DMS79 (cell line): ENCODE results near the gene TSSK1B.
"Not testable (repeated sequence)": the region's sequence is repeated elsewhere in the genome, so short reads cannot be mapped to it uniquely, and the experiment has no call there.

Experiments
- DNase-seq: peaks from one replicate; lab custom pipeline; 2025; lab: John Stamatoyannopoulos, UW

TSSK1B gene

GRCh38 chr5:113397986-113398385 is 36.8 kb downstream of the TSSK1B start:
- DNase-seq, result not testable (repeated sequence)

DNA sequence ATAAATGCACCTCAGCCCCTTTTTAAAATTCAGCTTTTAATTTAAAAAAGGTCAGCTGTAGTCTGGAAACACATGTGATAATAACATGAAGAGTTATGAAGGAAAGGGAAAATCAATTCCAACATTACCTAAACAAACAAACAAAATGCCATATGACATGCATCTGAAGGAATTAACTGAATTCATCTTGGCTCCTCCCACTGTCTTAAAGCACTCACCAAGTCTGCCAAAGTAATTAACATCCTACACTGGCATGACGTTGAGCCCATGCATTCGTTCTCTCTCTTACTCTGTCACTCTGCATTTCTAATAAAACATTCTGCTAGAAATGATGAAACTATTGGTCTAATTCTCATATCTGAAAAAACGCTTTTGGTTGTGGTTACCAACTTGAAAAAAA is 37.7 kb downstream of the TSSK1B start:
- DNase-seq, result no peak

DNA sequence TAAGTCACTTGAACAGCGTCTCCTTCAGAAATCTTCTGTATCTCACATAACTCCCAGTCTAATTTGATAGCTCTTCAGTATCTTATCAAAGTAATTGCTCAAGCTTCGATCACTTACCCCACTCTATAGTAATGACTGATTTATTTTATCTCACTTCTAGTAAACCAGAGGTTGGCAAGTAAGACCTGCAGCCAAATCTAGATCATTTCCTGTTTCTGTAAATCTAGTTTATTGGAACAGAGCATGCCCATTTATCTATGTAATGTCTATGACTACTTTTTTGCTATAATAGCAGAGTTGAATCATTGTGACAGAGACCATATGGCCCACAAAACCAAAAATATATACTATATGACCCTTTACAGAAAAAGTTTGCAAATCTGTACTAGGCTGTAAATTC is 40.1 kb downstream of the TSSK1B start:
- no peak for DNase-seq

GRCh38 chr5:113390224-113390623 is 44.6 kb downstream of the TSSK1B start:
- DNase-seq, result no peak

DNA sequence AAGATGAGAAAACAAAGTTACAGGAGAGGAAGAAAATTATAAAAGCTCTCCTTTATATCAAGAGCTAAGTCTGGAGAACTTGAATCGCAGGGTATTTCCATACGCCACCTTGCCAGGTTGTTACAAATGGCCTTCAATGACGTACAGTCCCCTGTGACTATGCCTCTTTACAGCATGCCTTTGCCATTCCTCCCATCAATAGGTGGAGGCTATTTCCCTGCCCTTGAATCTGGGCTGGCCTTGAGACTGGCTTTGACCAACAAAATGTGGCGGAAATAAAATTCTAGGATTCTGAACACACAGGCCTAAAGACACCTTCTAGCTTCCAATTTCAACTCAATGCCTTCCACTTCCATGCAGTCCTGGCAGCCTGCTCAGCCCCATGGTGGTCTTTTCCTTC is 45.7 kb downstream of the TSSK1B start:
- no peak for DNase-seq

DNA sequence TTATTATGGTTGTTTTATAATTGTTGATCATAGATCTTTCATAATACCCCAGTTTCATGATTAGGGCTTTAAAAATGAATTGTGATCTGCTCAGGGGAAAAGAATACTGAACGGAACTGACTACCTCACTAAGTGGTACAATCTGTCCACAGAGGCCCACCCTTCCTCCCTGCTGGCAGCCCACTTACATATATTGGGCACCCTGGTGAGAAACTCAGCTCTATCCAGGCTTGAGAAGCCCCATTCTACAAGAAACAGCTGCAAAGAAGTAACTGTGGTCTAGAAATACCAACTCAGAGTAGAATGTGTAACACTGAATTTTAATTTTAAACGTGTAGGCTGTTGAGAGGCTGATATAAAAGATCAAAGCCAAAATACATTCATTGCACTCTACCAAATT is 46.9 kb downstream of the TSSK1B start:
- DNase-seq, result no peak

- no peak for DNase-seq
These were observed 50.0 kb downstream of the TSSK1B start for GRCh38 chr5:113384782-113385285.

DNA sequence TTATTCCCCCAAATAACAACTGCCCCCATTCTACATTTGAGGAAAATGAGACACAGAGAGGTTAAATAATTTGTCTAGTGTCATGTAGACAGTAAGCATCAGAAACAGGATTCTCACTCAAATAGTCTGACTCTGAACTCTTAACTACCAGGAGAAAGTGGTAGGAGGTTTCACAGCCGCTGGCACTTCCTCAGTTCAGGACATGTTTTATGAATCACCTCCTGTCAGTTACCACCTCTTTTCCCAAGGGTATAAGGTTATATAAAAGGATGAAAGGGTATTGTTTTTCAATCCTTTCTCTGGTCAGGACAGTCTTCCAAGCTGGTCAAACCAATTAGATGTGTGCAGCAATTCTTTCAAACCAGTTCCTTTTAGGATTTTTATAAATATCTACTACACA is 52.1 kb downstream of the TSSK1B start:
- no peak for DNase-seq
